ENCODE data around the gene WSB1. TPM values are rescaled to one million over a fixed set of nuclear protein-coding genes. Genes with fewer than 3 reads are reported as not detected.

Gene WSB1
- total RNA-seq, 1 experiment from 2014 or later, result 157 TPM

- H3K4me3 ChIP-seq (ENCODE audit: low read depth, low read length), result no peak overlapping the region
- no TSS peak for BruUV-seq (replicated peaks)
- ChIA-PET POLR2A (no interaction called here), CTCF (interaction anchor here (1.1 to 2.2 kb wide), 2 partner anchors 18 to 27 kb away, joined by 3 to 11 read pairs; no protein-coding TSS in a partner anchor)
- no peaks in the 10 kb centered on the region for H3K36me3 ChIP-seq (ENCODE audit: control insufficient read depth, insufficient read depth, low read length)
- no peaks in the 10 kb centered on the region for H3K9me3 ChIP-seq
- H3K27me3 Mint-ChIP-seq (ENCODE audit: insufficient read depth, unreplicated experiment), result no peaks in the 10 kb centered on the region
- H3K4me1 ChIP-seq, result peaks cover 31% of the 10 kb centered on the region
- DNase-seq, result peak; percentile 40 to 75
- no peaks in the 10 kb centered on the region for H3K36me3 Mint-ChIP-seq (ENCODE audit: insufficient read depth, unreplicated experiment)
- peak overlapping the region; percentile 68 for H3K27ac Mint-ChIP-seq (ENCODE audit: unreplicated experiment)
- no peak for TF ChIP-seq CTCF (IDR thresholded peaks at IDR 0.05; ENCODE audit: insufficient read depth in 1 of 2, low read depth in 1 of 2, low read length in 1 of 2, severe bottlenecking in 1 of 2, unreplicated experiment in 1 of 2)
- H3K4me3 Mint-ChIP-seq (ENCODE audit: unreplicated experiment), result peak overlapping the region; percentile 57
- H3K27me3 ChIP-seq (replicated peaks; ENCODE audit: control insufficient read depth, insufficient read depth, low read length), result no peaks in the 10 kb centered on the region; the same call in 1 of the 2 replicates
- intact Hi-C loops (cut with micrococcal nuclease; ENCODE audit: unreplicated experiment), result no loop called here
- peaks cover 26% of the 10 kb centered on the region for H3K4me1 Mint-ChIP-seq (ENCODE audit: low read depth, unreplicated experiment)
- peaks cover 12% of the 10 kb centered on the region for H3K9me3 Mint-ChIP-seq (ENCODE audit: unreplicated experiment)
Observed at GRCh38 chr17:27264068-27264812, 29.7 kb upstream of the WSB1 start.

DNA sequence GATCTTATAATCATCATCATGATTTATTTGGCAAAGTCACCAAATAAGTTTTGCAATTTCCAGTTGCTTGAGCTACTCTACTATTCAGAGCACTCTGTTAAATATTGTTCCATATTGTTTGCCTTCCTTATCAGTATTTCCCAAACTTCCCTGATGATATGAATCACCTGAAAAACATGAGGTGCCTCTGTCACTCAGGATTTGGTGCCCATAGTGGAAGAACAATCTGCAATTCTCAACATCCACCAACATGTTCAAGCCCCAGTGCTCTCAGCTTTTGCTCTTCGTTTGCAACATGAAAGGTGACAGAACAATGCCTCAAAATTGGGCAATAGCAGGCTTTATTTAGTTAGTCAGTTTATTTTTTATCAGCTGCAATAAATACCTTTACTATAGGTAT lies 28.6 kb upstream of the WSB1 start:
- Mint-ChIP-seq H3K4me3 (ENCODE audit: unreplicated experiment) (no peak overlapping the region), H3K9me3 (ENCODE audit: unreplicated experiment) (peaks cover 12% of the 10 kb centered on the region), H3K36me3 (ENCODE audit: insufficient read depth, unreplicated experiment) (no peaks in the 10 kb centered on the region), H3K27me3 (ENCODE audit: insufficient read depth, unreplicated experiment) (no peaks in the 10 kb centered on the region), H3K27ac (ENCODE audit: unreplicated experiment) (peak overlapping the region; percentile 20), H3K4me1 (ENCODE audit: low read depth, unreplicated experiment) (peaks cover 29% of the 10 kb centered on the region)
- no peak overlapping the region for H3K4me3 ChIP-seq (ENCODE audit: low read depth, low read length)
- H3K36me3 ChIP-seq (ENCODE audit: control insufficient read depth, insufficient read depth, low read length), result no peaks in the 10 kb centered on the region
- DNase-seq, result peak; percentile 71 to 74
- peaks cover 31% of the 10 kb centered on the region for H3K4me1 ChIP-seq
- BruUV-seq (replicated peaks), result no TSS peak
- no peak for TF ChIP-seq CTCF (IDR thresholded peaks at IDR 0.05; ENCODE audit: insufficient read depth in 1 of 2, low read depth in 1 of 2, low read length in 1 of 2, severe bottlenecking in 1 of 2, unreplicated experiment in 1 of 2)
- ChIA-PET CTCF (interaction anchor here (1.0 to 2.2 kb wide), 2 partner anchors 19 to 29 kb away, joined by 4 to 11 read pairs; no protein-coding TSS in a partner anchor), POLR2A (interaction anchor here (2.2 kb wide), 1 partner anchor 29 kb away, joined by 23 read pairs; the partner anchor contains the start of gene WSB1)
- no peaks in the 10 kb centered on the region for H3K9me3 ChIP-seq
- H3K27me3 ChIP-seq (replicated peaks; ENCODE audit: control insufficient read depth, insufficient read depth, low read length), result no peaks in the 10 kb centered on the region
- intact Hi-C loops (cut with micrococcal nuclease; ENCODE audit: unreplicated experiment), result loop anchor here (1.0 kb wide), 3 partner anchors 20 to 67 kb away; partner anchors contain the start of gene WSB1

- Mint-ChIP-seq H3K4me3 (ENCODE audit: unreplicated experiment) (no peak overlapping the region), H3K9me3 (ENCODE audit: unreplicated experiment) (peaks cover 10% of the 10 kb centered on the region), H3K4me1 (ENCODE audit: low read depth, unreplicated experiment) (peaks cover 29% of the 10 kb centered on the region), H3K27me3 (ENCODE audit: insufficient read depth, unreplicated experiment) (no peaks in the 10 kb centered on the region), H3K36me3 (ENCODE audit: insufficient read depth, unreplicated experiment) (no peaks in the 10 kb centered on the region), H3K27ac (ENCODE audit: unreplicated experiment) (no peak overlapping the region)
- Histone ChIP-seq H3K36me3 (ENCODE audit: control insufficient read depth, insufficient read depth, low read length) (no peaks in the 10 kb centered on the region), H3K4me1 (peaks cover 31% of the 10 kb centered on the region), H3K27me3 (replicated peaks; ENCODE audit: control insufficient read depth, insufficient read depth, low read length) (no peaks in the 10 kb centered on the region), H3K9me3 (no peaks in the 10 kb centered on the region), H3K4me3 (ENCODE audit: low read depth, low read length) (no peak overlapping the region)
- no peak for DNase-seq
- intact Hi-C loops (cut with micrococcal nuclease; ENCODE audit: unreplicated experiment), result no loop called here
- POLR2A ChIA-PET, result interaction anchor here (2.2 kb wide), 1 partner anchor 28 kb away, joined by 23 read pairs; the partner anchor contains the start of gene WSB1
- CTCF ChIA-PET, result no interaction called here
- no TSS peak for BruUV-seq (replicated peaks)
- no peak for TF ChIP-seq CTCF (IDR thresholded peaks at IDR 0.05; ENCODE audit: insufficient read depth in 1 of 2, low read depth in 1 of 2, low read length in 1 of 2, severe bottlenecking in 1 of 2, unreplicated experiment in 1 of 2)
Observed at GRCh38 chr17:27266228-27266627, 27.7 kb upstream of the WSB1 start.
